OCI-LY1 (cell line): Measurements from ENCODE around the gene FRMD4A.

ENCODE experiments used
- H2AFZ ChIP-seq: fragments of 200-600 bp; sonication (generic), shearing (Covaris generic); 2 replicates; pipeline ENCODE4 v1.6.0; 2014; ENCODE audit warnings: antibody characterized with exemption, mild to moderate bottlenecking, low read length
- H3F3A ChIP-seq: fragments of 200-600 bp; sonication (generic), shearing (Covaris generic); 2 replicates; pipeline ENCODE4 v1.6.0; 2014; ENCODE audit warnings: mild to moderate bottlenecking, antibody characterized with exemption, low read length, moderate library complexity; ENCODE audit not compliant: insufficient read depth
- H3K27ac ChIP-seq: fragments of 200-600 bp; sonication (generic); 2 replicates; pipeline ENCODE4 v1.5.1; 2014; ENCODE audit warnings: low read length, mixed run types, mild to moderate bottlenecking, low read depth; ENCODE audit not compliant: poor library complexity, severe bottlenecking
- H3K27me3 ChIP-seq: fragments of 200-600 bp; sonication (generic); 2 replicates; pipeline ENCODE4 v1.6.0; 2014; ENCODE audit warnings: antibody characterized with exemption, mild to moderate bottlenecking, low read length, moderate library complexity; ENCODE audit not compliant: insufficient read depth
- H3K36me3 ChIP-seq: fragments of 200-600 bp; sonication (generic); 2 replicates; pipeline ENCODE4 v1.6.1; 2014; ENCODE audit warnings: mild to moderate bottlenecking, antibody characterized with exemption, low read length, moderate library complexity, mixed read lengths; ENCODE audit not compliant: insufficient read depth
- H3K4me1 ChIP-seq: fragments of 200-600 bp; sonication (generic); 2 replicates; pipeline ENCODE4 v1.5.1; 2014; ENCODE audit warnings: mild to moderate bottlenecking, low read length, moderate library complexity; ENCODE audit not compliant: insufficient read depth, severe bottlenecking
- H3K4me2 ChIP-seq: fragments of 200-600 bp; sonication (generic), shearing (Covaris generic); 2 replicates; pipeline ENCODE4 v1.6.1; 2014; ENCODE audit warnings: low read length
- H3K4me3 ChIP-seq: fragments of 200-600 bp; sonication (generic); 2 replicates; pipeline ENCODE4 v1.5.1; 2014; ENCODE audit warnings: low read length, low read depth, mild to moderate bottlenecking, mixed read lengths; ENCODE audit not compliant: poor library complexity, severe bottlenecking
- H3K79me2 ChIP-seq: fragments of 200-600 bp; shearing (Covaris generic); 2 replicates; pipeline ENCODE4 v1.6.1; 2016; ENCODE audit warnings: mixed run types, low read length, mixed read lengths; ENCODE audit not compliant: insufficient read depth
- H3K9ac ChIP-seq: fragments of 200-600 bp; sonication (generic), shearing (Covaris generic); 2 replicates; pipeline ENCODE4 v1.6.1; 2014; ENCODE audit warnings: mild to moderate bottlenecking, low read length, mixed read lengths
- H3K9me2 ChIP-seq: fragments of 200-600 bp; sonication (generic), shearing (Covaris generic); 2 replicates; pipeline ENCODE4 v1.6.1; 2014; ENCODE audit warnings: low read depth, mild to moderate bottlenecking, low read length, mixed read lengths
- H3K9me3 ChIP-seq: fragments of 200-600 bp; shearing (Covaris generic); 2 replicates; pipeline ENCODE4 v1.6.1; 2014; ENCODE audit warnings: low read length, mixed read lengths
- H4K20me1 ChIP-seq: fragments of 200-600 bp; sonication (generic), shearing (Covaris generic); 2 replicates; pipeline ENCODE4 v1.6.0; 2016; ENCODE audit warnings: mild to moderate bottlenecking, low read length; ENCODE audit not compliant: insufficient read depth
- CTCF ChIP-seq: fragments of 200-600 bp; sonication (generic), shearing (Covaris generic); IDR thresholded peaks from 2 replicates; pipeline ENCODE4 v1.5.1; 2017; ENCODE audit warnings: mild to moderate bottlenecking, antibody characterized with exemption, low read length, moderate library complexity, mixed read lengths
- EZH2 ChIP-seq: fragments of 200-600 bp; sonication (generic), shearing (Covaris generic); IDR thresholded peaks from 2 replicates; pipeline ENCODE4 v1.8.0; 2017; ENCODE audit warnings: borderline replicate concordance, mixed run types, mild to moderate bottlenecking, antibody characterized with exemption, low read length, moderate library complexity, mixed read lengths

FRMD4A gene

DNA sequence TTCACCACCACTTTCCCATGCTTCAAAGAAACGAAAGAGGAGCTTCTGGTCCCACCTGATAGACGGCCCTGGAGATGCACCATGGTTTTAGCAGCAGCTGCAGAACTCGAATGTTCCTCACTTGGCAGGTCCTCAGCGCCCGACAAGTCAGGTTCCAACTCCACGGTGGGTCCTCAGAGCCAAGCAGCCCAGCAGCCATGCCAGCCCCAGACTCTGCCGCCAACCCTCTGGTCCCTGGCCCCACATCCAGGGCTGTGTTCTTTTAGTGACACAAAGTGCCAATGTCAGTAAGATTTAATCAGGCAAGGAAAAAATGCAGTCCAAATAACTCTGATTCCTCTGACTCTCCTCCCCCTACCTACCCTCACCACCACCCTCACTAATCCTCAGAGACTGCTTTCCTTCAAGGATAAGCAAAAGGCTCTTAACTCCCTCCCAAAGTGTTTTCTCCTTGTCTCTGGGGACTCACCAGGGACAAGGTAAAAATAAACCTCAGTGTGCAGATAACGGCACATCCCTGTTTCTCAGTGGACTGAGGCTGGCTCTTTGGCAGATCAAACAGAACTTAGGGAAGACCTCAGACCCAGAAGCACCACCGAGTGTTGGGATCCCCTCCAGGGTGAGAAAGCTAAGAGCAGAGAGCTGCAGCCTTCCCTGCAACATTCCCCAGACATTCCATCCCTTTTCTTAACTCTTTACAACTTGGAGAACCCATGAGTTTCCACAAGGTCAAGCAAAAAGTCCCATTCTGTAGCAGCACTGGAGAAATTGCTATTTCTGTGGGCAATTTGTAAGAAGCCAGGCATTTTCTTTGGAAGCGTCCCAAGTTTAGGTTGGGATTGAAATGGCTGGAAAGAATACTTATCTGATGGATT, 358.9 kb downstream of the FRMD4A start:
- no peak overlapping the region for H3K27ac ChIP-seq
- TF ChIP-seq EZH2 (no peak), CTCF (no peak)
- H3K9me3 ChIP-seq, result no peaks in the 10 kb centered on the region
- H3F3A ChIP-seq, result no peaks in the 10 kb centered on the region
- no peaks in the 10 kb centered on the region for H3K4me1 ChIP-seq
- no peak overlapping the region for H3K9ac ChIP-seq
- no peak overlapping the region for H3K4me3 ChIP-seq
- H3K79me2 ChIP-seq, result no peaks in the 10 kb centered on the region
- H3K36me3 ChIP-seq, result no peaks in the 10 kb centered on the region
- H2AFZ ChIP-seq, result no peak overlapping the region
- H3K4me2 ChIP-seq, result no peak overlapping the region
- no peaks in the 10 kb centered on the region for H3K9me2 ChIP-seq
- H3K27me3 ChIP-seq, result no peaks in the 10 kb centered on the region
- no peaks in the 10 kb centered on the region for H4K20me1 ChIP-seq

GRCh38 chr10:13970957-13971353, 359.8 kb downstream of the FRMD4A start:
- TF ChIP-seq CTCF (no peak), EZH2 (no peak)
- H3F3A ChIP-seq, result no peaks in the 10 kb centered on the region
- no peaks in the 10 kb centered on the region for H3K36me3 ChIP-seq
- no peaks in the 10 kb centered on the region for H4K20me1 ChIP-seq
- H3K4me2 ChIP-seq, result no peak overlapping the region
- H3K27me3 ChIP-seq, result no peaks in the 10 kb centered on the region
- H3K4me3 ChIP-seq, result no peak overlapping the region
- no peaks in the 10 kb centered on the region for H3K9me3 ChIP-seq
- no peak overlapping the region for H2AFZ ChIP-seq
- H3K27ac ChIP-seq, result no peak overlapping the region
- H3K4me1 ChIP-seq, result no peaks in the 10 kb centered on the region
- no peaks in the 10 kb centered on the region for H3K9me2 ChIP-seq
- no peak overlapping the region for H3K9ac ChIP-seq
- no peaks in the 10 kb centered on the region for H3K79me2 ChIP-seq

DNA sequence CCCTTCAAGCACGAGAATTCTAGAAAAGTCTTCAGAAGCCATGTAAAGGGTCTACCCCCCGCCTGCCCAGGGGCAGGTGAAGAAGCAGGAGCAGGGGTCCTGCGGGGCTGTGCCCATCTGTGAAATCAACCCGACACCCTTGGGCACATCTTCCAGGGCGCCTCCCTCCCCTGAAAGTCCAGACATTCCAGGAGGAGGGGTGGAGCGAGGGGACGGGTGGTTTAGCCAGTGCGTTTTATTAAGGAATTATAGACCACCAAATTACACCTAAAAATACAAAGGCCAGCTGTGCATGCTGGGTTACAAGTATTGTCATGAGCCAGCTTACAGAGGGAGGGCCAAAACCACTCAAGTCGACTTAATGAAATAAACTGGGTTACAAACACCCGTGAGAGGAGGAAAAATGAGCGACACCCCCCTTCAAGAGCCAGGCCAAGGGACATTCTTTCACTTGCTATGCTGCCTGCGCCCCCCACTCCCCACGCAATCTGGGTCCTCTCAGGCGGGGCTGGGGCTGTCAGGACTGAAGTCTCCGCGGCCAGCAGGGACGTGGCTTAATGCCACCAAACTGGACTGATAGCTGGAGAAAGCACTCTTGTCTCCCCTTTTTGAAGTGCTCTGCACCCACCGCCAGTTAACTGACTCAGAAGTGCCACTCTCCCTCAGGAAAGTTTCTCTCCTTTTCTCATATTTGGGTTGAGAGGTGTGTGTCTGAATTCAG, 360.3 kb downstream of the FRMD4A start:
- Histone ChIP-seq H3K4me2 (no peak overlapping the region), H3K9ac (no peak overlapping the region), H3K4me1 (no peaks in the 10 kb centered on the region), H3K9me3 (no peaks in the 10 kb centered on the region), H3K36me3 (no peaks in the 10 kb centered on the region), H3K27ac (no peak overlapping the region), H3K27me3 (no peaks in the 10 kb centered on the region), H3K4me3 (no peak overlapping the region), H4K20me1 (no peaks in the 10 kb centered on the region), H3K79me2 (no peaks in the 10 kb centered on the region), H3K9me2 (no peaks in the 10 kb centered on the region), H3F3A (no peaks in the 10 kb centered on the region), H2AFZ (no peak overlapping the region)
- TF ChIP-seq EZH2 (no peak), CTCF (no peak)
